H9 (cell line): ENCODE results near the gene SH2D6. TPM values are rescaled to one million over a fixed set of nuclear protein-coding genes. Genes with fewer than 3 reads are reported as not detected.

ENCODE experiments used
- DNase-seq: peaks from one replicate; pipeline ENCODE4 v3.0.0-alpha.2; 2017
- H2AFZ ChIP-seq: one replicate; pipeline ENCODE4 v1.6.1; 2013; ENCODE audit warnings: mild to moderate bottlenecking, low read length, control low read depth, moderate library complexity
- H2AK5ac ChIP-seq: 2 replicates; pipeline ENCODE4 v1.6.1; 2013; ENCODE audit warnings: low read length, control low read depth, mixed read lengths; ENCODE audit not compliant: insufficient read length
- H2BK120ac ChIP-seq: one replicate; pipeline ENCODE4 v1.6.1; 2013; ENCODE audit warnings: low read depth, mild to moderate bottlenecking, low read length, control low read depth, inconsistent platforms; ENCODE audit not compliant: poor library complexity, severe bottlenecking
- H2BK12ac ChIP-seq: 2 replicates; pipeline ENCODE4 v1.6.1; 2013; ENCODE audit warnings: low read length, control low read depth, mixed read lengths, low read depth; ENCODE audit not compliant: insufficient read length
- H2BK15ac ChIP-seq: 2 replicates; pipeline ENCODE4 v1.6.1; 2013; ENCODE audit warnings: low read depth, low read length, control low read depth
- H2BK20ac ChIP-seq: one replicate; pipeline ENCODE4 v1.6.1; 2013; ENCODE audit warnings: low read depth, mild to moderate bottlenecking, low read length, control low read depth, inconsistent platforms; ENCODE audit not compliant: poor library complexity, severe bottlenecking
- H2BK5ac ChIP-seq: 2 replicates; pipeline ENCODE4 v1.6.1; 2013; ENCODE audit warnings: low read length, control low read depth, mixed read lengths; ENCODE audit not compliant: insufficient read length
- H3K14ac ChIP-seq: 2 replicates; pipeline ENCODE4 v1.6.1; 2013; ENCODE audit warnings: low read length, control low read depth; ENCODE audit not compliant: insufficient read depth
- H3K18ac ChIP-seq: 2 replicates; pipeline ENCODE4 v1.6.1; 2013; ENCODE audit warnings: low read depth, mild to moderate bottlenecking, mixed read lengths, low read length, control low read depth; ENCODE audit not compliant: insufficient read length
- H3K23ac ChIP-seq: 2 replicates; pipeline ENCODE4 v1.6.1; 2013; ENCODE audit warnings: low read length, control low read depth, mixed read lengths, low read depth; ENCODE audit not compliant: insufficient read length
- H3K23me2 ChIP-seq: 2 replicates; pipeline ENCODE4 v1.6.1; 2013; ENCODE audit warnings: low read depth, mild to moderate bottlenecking, mixed read lengths, low read length, control low read depth; ENCODE audit not compliant: insufficient read length, poor library complexity, severe bottlenecking
- H3K27ac ChIP-seq: 2 replicates; pipeline ENCODE4 v1.5.1; 2013; ENCODE audit warnings: low read length, control low read depth, mixed read lengths, low read depth; ENCODE audit not compliant: insufficient read length
- H3K27me3 ChIP-seq: 2 replicates; pipeline ENCODE4 v1.6.1; 2013; ENCODE audit warnings: low read length, control low read depth, inconsistent platforms; ENCODE audit not compliant: insufficient read depth
- H3K4ac ChIP-seq: 2 replicates; pipeline ENCODE4 v1.6.1; 2013; ENCODE audit warnings: low read depth, mild to moderate bottlenecking, control low read depth, inconsistent platforms, low read length, moderate library complexity
- H3K4me1 ChIP-seq: 2 replicates; pipeline ENCODE4 v1.6.1; 2013; ENCODE audit warnings: low read length, control low read depth, inconsistent platforms; ENCODE audit not compliant: insufficient read depth
- H3K4me2 ChIP-seq: 2 replicates; pipeline ENCODE4 v1.6.1; 2013; ENCODE audit warnings: low read length, control low read depth, mixed read lengths; ENCODE audit not compliant: insufficient read length, insufficient read depth
- H3K56ac ChIP-seq: 2 replicates; pipeline ENCODE4 v1.6.1; 2013; ENCODE audit warnings: low read depth, mild to moderate bottlenecking, mixed read lengths, low read length, control low read depth; ENCODE audit not compliant: insufficient read length
- H3K79me1 ChIP-seq: 2 replicates; pipeline ENCODE4 v1.6.1; 2013; ENCODE audit warnings: low read depth, mild to moderate bottlenecking, moderate library complexity, low read length, control low read depth, inconsistent platforms; ENCODE audit not compliant: insufficient read depth, poor library complexity, severe bottlenecking
- H3K79me2 ChIP-seq: 2 replicates; pipeline ENCODE4 v1.6.1; 2013; ENCODE audit warnings: low read length, control low read depth, inconsistent platforms; ENCODE audit not compliant: insufficient read depth
- H3K9ac ChIP-seq: 2 replicates; pipeline ENCODE4 v1.6.1; 2013; ENCODE audit warnings: low read length, control low read depth, mixed read lengths; ENCODE audit not compliant: insufficient read length; ENCODE audit errors: extremely low read depth
- H3K9me3 ChIP-seq: one replicate; pipeline ENCODE4 v1.6.1; 2013; ENCODE audit warnings: low read depth, low read length, inconsistent platforms; ENCODE audit not compliant: control insufficient read depth
- H3T11ph ChIP-seq: one replicate; pipeline ENCODE4 v1.6.1; 2013; ENCODE audit warnings: mild to moderate bottlenecking, low read length, control low read depth, inconsistent platforms
- H4K20me1 ChIP-seq: one replicate; pipeline ENCODE4 v1.6.1; 2013; ENCODE audit not compliant: control insufficient read depth, insufficient read length, insufficient read depth
- H4K5ac ChIP-seq: 2 replicates; pipeline ENCODE4 v1.6.1; 2013; ENCODE audit warnings: low read depth, mild to moderate bottlenecking, mixed read lengths, low read length, control low read depth; ENCODE audit not compliant: insufficient read length
- H4K8ac ChIP-seq: replicated peaks from 2 replicates; pipeline ENCODE4 v1.6.1; 2013; ENCODE audit warnings: low read length, control low read depth, mixed read lengths, low read depth; ENCODE audit not compliant: insufficient read length
- H4K91ac ChIP-seq: 2 replicates; pipeline ENCODE4 v1.6.1; 2013; ENCODE audit warnings: low read depth, mild to moderate bottlenecking, moderate library complexity, mixed read lengths, low read length, control low read depth; ENCODE audit not compliant: insufficient read length
- H3K27ac Mint-ChIP-seq, 3 experiments: 2 replicates in 2 of 3; 3 replicates in 1 of 3; pipeline ENCODE4 v1.8.0; 2020 to 2021; ENCODE audit warnings: mixed read lengths in 3 of 3, mild to moderate bottlenecking in 1 of 3, moderate library complexity in 1 of 3
- H3K27me3 Mint-ChIP-seq: 2 replicates; pipeline ENCODE4 v1.8.0; 2021; ENCODE audit warnings: low read depth, mild to moderate bottlenecking, moderate library complexity, mixed read lengths
- H3K36me3 Mint-ChIP-seq, 3 experiments: 2 replicates in 2 of 3; 3 replicates in 1 of 3; pipeline ENCODE4 v1.8.0; 2020 to 2021; ENCODE audit warnings: low read depth in 3 of 3, mixed read lengths in 3 of 3; ENCODE audit not compliant: insufficient read depth in 1 of 3
- H3K4me1 Mint-ChIP-seq, 2 experiments: 2 replicates each; pipeline ENCODE4 v1.8.0; 2020; ENCODE audit warnings: mixed read lengths in 2 of 2
- H3K4me3 Mint-ChIP-seq, 2 experiments: 2 replicates in 1 of 2; 3 replicates in 1 of 2; pipeline ENCODE4 v1.8.0; 2020 to 2021; ENCODE audit warnings: mild to moderate bottlenecking in 2 of 2, mixed read lengths in 2 of 2, moderate library complexity in 1 of 2
- H3K9me3 Mint-ChIP-seq, 2 experiments: 2 replicates in 1 of 2; 3 replicates in 1 of 2; pipeline ENCODE4 v1.8.0; 2020; ENCODE audit warnings: mild to moderate bottlenecking in 2 of 2, mixed read lengths in 2 of 2, moderate library complexity in 1 of 2
- WGBS: extraction: QIAGEN DNeasy Blood & Tissue Kit; methylation state at CpG from one replicate; pipeline ENCODE4 v1.1.7; 2013; ENCODE audit warnings: missing lambda C conversion rate, low lambda C conversion rate, mixed read lengths; ENCODE audit not compliant: insufficient read length; ENCODE audit errors: extremely low coverage; 5-methylcytosine and 5-hydroxymethylcytosine counted together
- total RNA-seq: library from RNA; stranded (reverse); gene quantifications from 2 replicates; pipeline ENCODE4 v1.2.1, GENCODE V29; 2021
- TF ChIP-seq, protein P1 (sequence below): fragments of 200-600 bp; sonication (generic); conservative IDR thresholded peaks from 3 replicates; pipeline ENCODE4 v1.8.0; 2021; ENCODE audit warnings: antibody characterized with exemption, mild to moderate bottlenecking

The SH2D6 gene
- total RNA-seq, 1 experiment from 2014 or later = 0.61 TPM

DNA sequence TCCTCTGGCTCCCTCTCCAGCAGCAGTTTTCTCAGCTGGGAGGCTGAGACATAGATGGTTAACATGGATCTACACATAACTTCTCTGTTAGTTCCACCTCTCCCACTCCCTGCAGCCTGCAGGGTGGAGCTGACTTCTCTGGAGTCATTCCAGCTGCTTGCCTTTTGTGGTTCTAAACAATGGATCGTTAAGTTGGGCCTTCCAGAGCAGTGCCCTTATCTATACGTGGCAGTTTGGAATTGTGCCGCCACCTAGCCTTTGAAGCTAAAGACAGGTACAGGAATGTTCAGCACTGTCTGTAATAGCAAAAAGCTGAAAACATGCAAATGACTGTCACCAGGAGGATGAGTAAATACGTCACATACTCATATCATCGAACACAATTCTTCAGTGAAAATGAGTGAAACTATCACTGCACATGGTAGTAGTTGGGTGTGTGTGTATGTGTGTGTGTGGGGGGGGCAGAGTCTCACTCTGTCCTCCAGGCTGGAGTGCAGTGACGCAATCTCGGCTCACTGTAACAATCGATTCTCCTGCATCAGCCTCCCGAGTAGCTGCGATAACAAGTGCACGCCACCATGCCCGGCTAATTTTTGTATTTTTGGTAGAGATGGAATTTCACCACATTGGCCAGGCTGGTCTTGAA is 50.3 kb downstream of the SH2D6 start:
- Histone ChIP-seq H3K14ac (no peak overlapping the region), H2AK5ac (no peak overlapping the region), H3K9ac (no peak overlapping the region), H3T11ph (no peak overlapping the region), H2BK15ac (no peak overlapping the region), H3K18ac (no peak overlapping the region), H3K27me3 (no peaks in the 10 kb centered on the region), H4K8ac (no peak overlapping the region), H3K27ac (no peak overlapping the region), H3K4me1 (no peaks in the 10 kb centered on the region; the same call in 1 of the 2 replicates), H3K56ac (no peak overlapping the region), H3K4ac (no peak overlapping the region), H2BK20ac (no peak overlapping the region), H2BK120ac (no peak overlapping the region), H3K23ac (no peak overlapping the region), H3K9me3 (no peaks in the 10 kb centered on the region), H2BK12ac (no peak overlapping the region), H3K4me2 (no peak overlapping the region), H3K79me2 (no peaks in the 10 kb centered on the region), H4K20me1 (no peaks in the 10 kb centered on the region), H2BK5ac (no peak overlapping the region), H4K5ac (no peak overlapping the region), H3K79me1 (no peaks in the 10 kb centered on the region), H4K91ac (no peak overlapping the region), H3K23me2 (no peaks in the 10 kb centered on the region), H2AFZ (no peak overlapping the region)
- peaks cover 24 to 26% of the 10 kb centered on the region in 2 experiments for H3K4me1 Mint-ChIP-seq
- no peaks in the 10 kb centered on the region for H3K36me3 Mint-ChIP-seq
- H3K4me3 Mint-ChIP-seq = no peak overlapping the region
- TF ChIP-seq, protein P1, sequence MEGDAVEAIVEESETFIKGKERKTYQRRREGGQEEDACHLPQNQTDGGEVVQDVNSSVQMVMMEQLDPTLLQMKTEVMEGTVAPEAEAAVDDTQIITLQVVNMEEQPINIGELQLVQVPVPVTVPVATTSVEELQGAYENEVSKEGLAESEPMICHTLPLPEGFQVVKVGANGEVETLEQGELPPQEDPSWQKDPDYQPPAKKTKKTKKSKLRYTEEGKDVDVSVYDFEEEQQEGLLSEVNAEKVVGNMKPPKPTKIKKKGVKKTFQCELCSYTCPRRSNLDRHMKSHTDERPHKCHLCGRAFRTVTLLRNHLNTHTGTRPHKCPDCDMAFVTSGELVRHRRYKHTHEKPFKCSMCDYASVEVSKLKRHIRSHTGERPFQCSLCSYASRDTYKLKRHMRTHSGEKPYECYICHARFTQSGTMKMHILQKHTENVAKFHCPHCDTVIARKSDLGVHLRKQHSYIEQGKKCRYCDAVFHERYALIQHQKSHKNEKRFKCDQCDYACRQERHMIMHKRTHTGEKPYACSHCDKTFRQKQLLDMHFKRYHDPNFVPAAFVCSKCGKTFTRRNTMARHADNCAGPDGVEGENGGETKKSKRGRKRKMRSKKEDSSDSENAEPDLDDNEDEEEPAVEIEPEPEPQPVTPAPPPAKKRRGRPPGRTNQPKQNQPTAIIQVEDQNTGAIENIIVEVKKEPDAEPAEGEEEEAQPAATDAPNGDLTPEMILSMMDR = no peak
- no peaks in the 10 kb centered on the region for H3K27me3 Mint-ChIP-seq
- peak overlapping the region in 2 of 3 experiments; percentile 81 to 90; a peak in 4 of 7 replicates for H3K27ac Mint-ChIP-seq
- no peaks in the 10 kb centered on the region for H3K9me3 Mint-ChIP-seq
- no CpG with 5 or more reads among the region's 12 CpGs for WGBS
- peak; percentile 59 for DNase-seq
